Large intestine (tissue), 3 donors: ENCODE measurements around the gene SSR3. TPM values are rescaled to one million over a fixed set of nuclear protein-coding genes. Genes with fewer than 3 reads are reported as not detected.
"Not testable (repeated sequence)": the region's sequence is repeated elsewhere in the genome, so short reads cannot be mapped to it uniquely, and the experiment has no call there.

ENCODE experiments used
- DNase-seq, 2 donors: peaks; one replicate each; pipeline versions ENCODE4 v3.0.0 to v3.0.0-alpha.2; 2013
- H3K27ac ChIP-seq: one replicate; pipeline ENCODE4 v1.5.1; 2013; ENCODE audit warnings: low read length
- H3K27me3 ChIP-seq: 2 replicates; pipeline ENCODE4 v1.6.1; 2013; ENCODE audit warnings: low read length; ENCODE audit not compliant: control insufficient read depth, insufficient read depth
- H3K36me3 ChIP-seq: 2 replicates; pipeline ENCODE4 v1.6.1; 2013; ENCODE audit warnings: low read length; ENCODE audit not compliant: control insufficient read depth, insufficient read depth
- H3K4me1 ChIP-seq: one replicate; pipeline ENCODE4 v1.6.1; 2013; ENCODE audit warnings: low read length; ENCODE audit not compliant: control insufficient read depth, insufficient read depth
- H3K4me3 ChIP-seq: one replicate; pipeline ENCODE4 v1.5.1; 2013; ENCODE audit warnings: low read length
- H3K9me3 ChIP-seq: one replicate; pipeline ENCODE4 v1.6.1; 2013; ENCODE audit warnings: mild to moderate bottlenecking, low read depth, low read length, moderate library complexity; ENCODE audit not compliant: control insufficient read depth
- WGBS: methylation state at CpG from one replicate; pipeline ENCODE4 v1.1.5; 2013; ENCODE audit warnings: low lambda C conversion rate; ENCODE audit not compliant: insufficient coverage; 5-methylcytosine and 5-hydroxymethylcytosine counted together
- polyA plus RNA-seq: library from polyadenylated mRNA; unstranded; fragments of 120-200 nt; gene quantifications from one replicate; pipeline ENCODE4 v1.2.1, GENCODE V29; 2013

The SSR3 gene
- polyA plus RNA-seq, 1 donor: 138 TPM

- no CpG with 5 or more reads among the region's 7 CpGs for WGBS
- H3K27ac ChIP-seq: peak overlapping the region; percentile 76
- peaks cover 26% of the 10 kb centered on the region for H3K4me1 ChIP-seq
- no peaks in the 10 kb centered on the region for H3K36me3 ChIP-seq
- peak; percentile 65 to 88 for DNase-seq
- no peaks in the 10 kb centered on the region for H3K27me3 ChIP-seq
- H3K9me3 ChIP-seq: no peaks in the 10 kb centered on the region
- no peak overlapping the region for H3K4me3 ChIP-seq
Observed at GRCh38 chr3:156594219-156594683, 39.3 kb upstream of the SSR3 start.

- H3K27ac ChIP-seq: peak overlapping the region; percentile 76
- H3K9me3 ChIP-seq: no peaks in the 10 kb centered on the region
- no peak for DNase-seq
- no peak overlapping the region for H3K4me3 ChIP-seq
- H3K36me3 ChIP-seq: no peaks in the 10 kb centered on the region
- H3K4me1 ChIP-seq: peaks cover 22% of the 10 kb centered on the region
- H3K27me3 ChIP-seq: no peaks in the 10 kb centered on the region
Observed at GRCh38 chr3:156593814-156594213, 38.9 kb upstream of the SSR3 start.

GRCh38 chr3:156589806-156590205, 34.9 kb upstream of the SSR3 start:
- H3K9me3 ChIP-seq, H3K27me3 ChIP-seq, H3K4me3 ChIP-seq, H3K36me3 ChIP-seq, H3K27ac ChIP-seq, DNase-seq: not testable (repeated sequence)
- H3K4me1 ChIP-seq: peaks cover 21% of the 10 kb centered on the region
- WGBS: 100% methylated on average over 3 of the region's 5 CpGs

- H3K4me1 ChIP-seq: peaks cover 7% of the 10 kb centered on the region
- H3K27me3 ChIP-seq: no peaks in the 10 kb centered on the region
- DNase-seq: no peak
- no CpG with 5 or more reads among the region's 1 CpG for WGBS
- H3K4me3 ChIP-seq: no peak overlapping the region
- no peaks in the 10 kb centered on the region for H3K36me3 ChIP-seq
- peak overlapping the region; percentile 14 for H3K27ac ChIP-seq
- no peaks in the 10 kb centered on the region for H3K9me3 ChIP-seq
Observed at GRCh38 chr3:156587760-156588069, 32.8 kb upstream of the SSR3 start.

GRCh38 chr3:156586905-156587759, 32.2 kb upstream of the SSR3 start:
- no peaks in the 10 kb centered on the region for H3K27me3 ChIP-seq
- H3K36me3 ChIP-seq: no peaks in the 10 kb centered on the region
- WGBS: 61% methylated on average over 4 of the region's 5 CpGs
- peaks cover 7% of the 10 kb centered on the region for H3K4me1 ChIP-seq
- DNase-seq: peak in 1 of 2 donors; percentile 49
- H3K9me3 ChIP-seq: no peaks in the 10 kb centered on the region
- no peak overlapping the region for H3K4me3 ChIP-seq
- peak overlapping the region; percentile 14 for H3K27ac ChIP-seq

GRCh38 chr3:156583469-156583868, 28.6 kb upstream of the SSR3 start:
- no peak overlapping the region for H3K27ac ChIP-seq
- peaks cover 7% of the 10 kb centered on the region for H3K4me1 ChIP-seq
- H3K4me3 ChIP-seq: no peak overlapping the region
- no peaks in the 10 kb centered on the region for H3K36me3 ChIP-seq
- no peak for DNase-seq
- no peaks in the 10 kb centered on the region for H3K27me3 ChIP-seq
- H3K9me3 ChIP-seq: no peaks in the 10 kb centered on the region

GRCh38 chr3:156582532-156583183, 27.7 kb upstream of the SSR3 start:
- H3K36me3 ChIP-seq: no peaks in the 10 kb centered on the region
- H3K9me3 ChIP-seq: no peaks in the 10 kb centered on the region
- H3K27ac ChIP-seq: no peak overlapping the region
- H3K4me1 ChIP-seq: peaks cover 6% of the 10 kb centered on the region
- 100% methylated on average over 1 of the region's 4 CpGs for WGBS
- no peak overlapping the region for H3K4me3 ChIP-seq
- DNase-seq: no peak
- H3K27me3 ChIP-seq: no peaks in the 10 kb centered on the region

GRCh38 chr3:156581954-156582353, 27.0 kb upstream of the SSR3 start:
- Histone ChIP-seq H3K27me3 (no peaks in the 10 kb centered on the region), H3K4me3 (no peak overlapping the region), H3K36me3 (no peaks in the 10 kb centered on the region), H3K9me3 (no peaks in the 10 kb centered on the region), H3K27ac (no peak overlapping the region), H3K4me1 (no peaks in the 10 kb centered on the region)
- DNase-seq: no peak

- Histone ChIP-seq H3K4me1 (no peaks in the 10 kb centered on the region), H3K36me3 (no peaks in the 10 kb centered on the region), H3K27ac (no peak overlapping the region), H3K27me3 (no peaks in the 10 kb centered on the region), H3K4me3 (no peak overlapping the region), H3K9me3 (no peaks in the 10 kb centered on the region)
- WGBS: no CpG with 5 or more reads among the region's 4 CpGs
- no peak for DNase-seq
Observed at GRCh38 chr3:156581033-156581432, 26.1 kb upstream of the SSR3 start.

- WGBS: no CpG with 5 or more reads among the region's 2 CpGs
- H3K27me3 ChIP-seq: no peaks in the 10 kb centered on the region
- no peak overlapping the region for H3K27ac ChIP-seq
- DNase-seq: peak in 1 of 2 donors; percentile 3
- no peak overlapping the region for H3K4me3 ChIP-seq
- H3K36me3 ChIP-seq: no peaks in the 10 kb centered on the region
- H3K4me1 ChIP-seq: no peaks in the 10 kb centered on the region
- no peaks in the 10 kb centered on the region for H3K9me3 ChIP-seq
Observed at GRCh38 chr3:156579427-156579851, 24.5 kb upstream of the SSR3 start.

GRCh38 chr3:156577736-156578135, 22.8 kb upstream of the SSR3 start:
- Histone ChIP-seq H3K4me1 (no peaks in the 10 kb centered on the region), H3K36me3 (no peaks in the 10 kb centered on the region), H3K4me3 (no peak overlapping the region), H3K27ac (no peak overlapping the region), H3K9me3 (no peaks in the 10 kb centered on the region), H3K27me3 (no peaks in the 10 kb centered on the region)
- no peak for DNase-seq
